ENCODE measurements around the gene TRIM38.
A peak's percentile ranks its signal among the peaks of the same experiment; 100 is the strongest.
"Not testable (repeated sequence)": the region's sequence is repeated elsewhere in the genome, so short reads cannot be mapped to it uniquely, and the experiment has no call there.

The TRIM38 gene

DNA sequence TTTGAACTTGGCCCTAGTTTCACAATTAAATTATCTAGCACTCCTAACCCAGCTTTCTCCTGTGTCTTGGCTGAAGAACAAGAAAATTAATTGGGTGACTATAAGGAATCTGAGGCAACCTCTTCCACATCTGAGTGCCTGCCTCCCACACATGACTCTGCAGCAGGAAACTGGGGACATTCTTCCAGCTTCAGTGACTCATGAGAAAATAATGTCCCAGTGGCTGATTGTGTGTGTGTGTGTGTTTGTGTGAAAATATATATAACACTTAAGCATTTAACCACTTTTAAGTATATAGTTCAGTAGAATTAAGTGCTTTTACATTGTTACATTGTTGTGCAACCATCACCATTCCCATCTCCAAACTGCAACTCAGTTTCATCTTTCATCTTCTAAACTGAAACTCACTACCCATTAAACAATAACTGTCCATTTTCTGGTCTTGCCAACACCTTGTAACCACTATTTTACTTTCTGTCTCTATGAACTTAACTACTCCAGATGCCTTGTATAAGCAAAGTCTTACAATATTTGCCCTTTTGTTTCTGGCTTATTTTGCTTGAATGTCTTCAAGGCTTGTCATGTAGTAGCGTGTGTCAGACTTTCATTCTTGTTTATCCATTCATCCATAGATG, 8.7 kb downstream of the TRIM38 start:
- no peak for DNase-seq (ENCODE audit: low spot score)

DNA sequence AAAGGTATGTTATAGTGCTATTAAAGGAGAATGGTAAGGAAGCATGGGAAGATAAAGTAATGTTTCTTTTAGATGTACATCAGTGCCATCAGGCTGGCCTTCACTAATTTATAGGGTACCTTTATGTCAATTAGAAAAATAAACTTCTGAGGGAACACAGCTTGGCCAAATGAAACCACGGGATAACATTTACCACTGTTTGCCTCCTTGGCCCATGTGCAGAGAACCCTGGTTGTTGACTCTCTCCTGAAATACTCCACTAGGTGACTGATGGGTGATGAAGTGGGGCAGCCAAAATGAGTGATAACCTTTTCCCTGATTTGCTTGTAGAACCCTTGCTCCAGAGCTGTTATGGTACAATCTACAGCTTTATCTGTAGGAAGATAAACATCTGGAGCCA, 9.5 kb downstream of the TRIM38 start:
- no peak for DNase-seq (ENCODE audit: low spot score)

DNA sequence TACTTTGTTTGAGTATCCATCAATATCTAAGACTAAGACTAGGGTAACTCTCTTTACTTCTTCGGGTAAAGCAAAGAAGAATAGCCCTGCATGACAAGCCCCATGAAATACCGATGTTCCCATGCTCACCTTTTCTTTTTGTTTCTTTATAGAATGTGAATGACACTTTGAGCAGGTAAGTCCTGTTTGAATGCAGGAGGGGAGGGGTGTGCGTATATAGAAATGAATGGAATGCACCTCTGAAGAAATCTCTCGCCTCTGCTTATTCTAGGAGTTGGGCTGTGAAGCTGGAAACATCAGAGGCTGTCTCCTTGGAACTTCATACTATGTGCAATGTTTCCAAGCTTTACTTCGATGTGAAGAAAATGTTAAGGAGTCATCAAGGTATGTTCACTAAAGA, 10.3 kb downstream of the TRIM38 start:
- DNase-seq (ENCODE audit: low spot score), result no peak

DNA sequence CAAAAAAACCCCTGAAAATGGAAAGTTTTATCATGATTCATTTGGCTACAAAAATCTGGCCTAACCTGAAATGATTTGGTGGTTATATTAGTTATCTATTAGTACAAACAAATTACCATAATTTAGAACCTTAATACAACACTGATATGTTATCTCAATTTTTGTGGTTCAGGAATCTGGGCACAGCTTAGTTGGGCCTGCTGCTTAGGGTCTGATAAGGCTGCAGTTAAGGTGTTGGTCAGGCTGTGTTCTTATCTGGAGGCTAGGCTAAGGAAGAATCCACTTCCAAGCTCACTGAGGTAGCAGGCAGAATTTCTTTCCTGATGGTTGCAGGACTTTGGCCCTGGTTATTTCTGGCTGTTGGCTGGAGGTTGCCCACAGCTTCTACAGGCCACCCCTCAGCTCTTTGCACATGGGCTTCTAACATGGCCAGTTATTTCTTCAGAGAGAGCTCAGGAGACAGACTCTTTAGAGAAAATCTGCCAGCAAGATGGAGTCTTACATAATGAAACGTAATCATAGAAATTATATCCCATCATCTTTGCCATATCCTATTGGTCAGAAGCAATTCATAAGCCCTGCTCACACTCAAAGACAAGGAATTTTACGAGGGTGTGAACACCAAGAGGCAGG, 11.4 kb downstream of the TRIM38 start:
- no peak for DNase-seq (ENCODE audit: low spot score)

DNA sequence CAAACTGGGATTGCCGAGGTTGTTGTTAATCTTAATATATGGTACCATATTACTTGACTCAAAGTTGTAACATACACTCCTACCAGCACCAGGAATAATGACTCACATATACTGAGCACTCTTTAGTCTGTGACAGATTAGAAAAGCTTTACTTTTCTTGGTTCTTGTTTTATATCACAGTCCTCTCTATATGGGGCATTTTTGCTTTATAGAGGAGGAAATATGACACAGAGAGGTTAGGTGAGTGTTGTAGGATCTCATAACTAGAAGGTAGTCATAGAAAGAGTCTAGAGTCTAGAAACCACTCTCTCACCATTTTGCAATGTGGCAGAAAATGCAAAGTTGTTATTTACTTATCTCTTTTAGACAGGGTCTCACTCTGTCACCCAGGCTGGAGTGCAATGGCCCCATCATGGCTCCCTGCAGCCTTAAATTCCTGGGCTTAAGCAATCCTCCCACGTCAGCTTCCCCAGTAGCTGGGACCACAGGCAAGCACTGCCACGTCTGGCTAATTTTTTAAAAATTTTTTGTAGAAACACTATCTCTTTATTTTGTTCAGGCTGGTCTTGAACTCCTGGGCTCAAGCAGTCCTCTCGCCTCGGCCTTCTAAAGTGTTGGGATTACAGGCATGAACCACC, 13.4 kb downstream of the TRIM38 start:
- DNase-seq (ENCODE audit: low spot score), result no peak

DNA sequence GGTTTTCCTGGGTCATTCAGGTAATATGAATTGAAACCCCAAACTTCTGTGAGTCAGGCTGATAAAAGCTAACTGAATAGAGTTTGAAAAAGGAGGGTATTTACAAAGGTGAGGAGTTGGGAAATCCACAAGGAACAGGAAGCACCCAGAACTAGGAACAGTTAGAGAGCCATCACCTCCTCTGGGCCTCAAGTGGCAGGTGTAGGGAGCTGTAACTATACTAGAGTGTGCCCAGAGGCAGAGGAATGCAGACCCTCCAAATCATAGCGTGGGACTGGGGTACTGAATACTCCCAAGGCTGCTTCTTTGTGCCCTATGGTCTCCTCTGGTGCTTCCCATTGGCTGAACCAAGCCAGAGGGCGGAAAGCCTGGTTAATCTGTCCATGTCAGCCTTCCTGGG, 18.3 kb downstream of the TRIM38 start:
- no peak for DNase-seq (ENCODE audit: low spot score)

DNA sequence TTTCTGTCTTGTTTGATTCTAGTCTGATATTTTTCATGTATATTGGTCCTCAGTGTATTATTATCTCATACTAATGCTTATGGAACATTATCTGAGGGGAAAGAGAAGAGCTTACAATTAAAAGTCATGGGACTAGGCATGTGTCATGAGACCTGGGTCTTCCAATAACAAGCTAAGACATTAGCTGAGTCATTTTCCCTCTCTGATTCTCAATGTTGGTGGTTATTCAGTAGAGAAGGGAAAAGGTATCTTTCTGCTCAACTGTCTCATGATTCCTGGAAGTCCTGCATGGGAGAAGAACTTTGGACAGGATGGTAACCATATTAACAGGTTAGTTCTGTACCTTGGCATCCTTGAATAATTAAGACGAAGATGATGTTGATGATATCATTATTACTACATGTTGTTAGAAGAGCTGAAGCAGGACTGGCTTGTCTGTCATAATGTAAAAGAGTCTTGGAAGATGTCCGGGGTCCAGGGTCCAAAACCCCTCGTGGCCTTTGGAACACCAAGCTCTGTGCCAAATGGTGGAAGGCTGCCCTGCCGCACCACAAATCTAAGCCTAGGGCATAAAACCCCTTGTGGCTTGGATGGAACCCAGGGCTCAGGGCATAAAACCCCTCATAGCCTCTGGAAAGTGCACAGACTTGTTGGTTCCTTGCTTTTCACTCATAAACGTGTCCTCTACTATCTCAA, 19.1 kb downstream of the TRIM38 start:
- DNase-seq (ENCODE audit: low spot score), result no peak

DNA sequence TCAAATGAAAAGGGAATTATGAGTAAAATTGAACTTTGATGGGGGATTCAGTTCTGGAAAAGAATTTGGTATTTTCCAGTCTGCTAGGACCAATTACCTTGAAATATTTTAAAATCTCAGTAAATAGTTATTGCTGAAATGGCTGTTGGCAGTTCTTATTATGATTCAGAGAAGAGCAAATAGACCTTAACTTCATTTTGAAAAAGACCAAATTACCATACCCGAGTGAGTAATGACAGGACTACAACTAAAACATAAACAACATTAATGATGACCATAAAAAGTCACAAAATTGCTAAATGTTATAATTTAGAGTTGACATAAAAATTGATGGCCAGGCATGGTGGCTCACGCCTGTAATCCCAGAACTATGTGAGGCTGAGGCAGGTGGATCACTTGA, 21.7 kb downstream of the TRIM38 start:
- DNase-seq (ENCODE audit: low spot score), result no peak

DNA sequence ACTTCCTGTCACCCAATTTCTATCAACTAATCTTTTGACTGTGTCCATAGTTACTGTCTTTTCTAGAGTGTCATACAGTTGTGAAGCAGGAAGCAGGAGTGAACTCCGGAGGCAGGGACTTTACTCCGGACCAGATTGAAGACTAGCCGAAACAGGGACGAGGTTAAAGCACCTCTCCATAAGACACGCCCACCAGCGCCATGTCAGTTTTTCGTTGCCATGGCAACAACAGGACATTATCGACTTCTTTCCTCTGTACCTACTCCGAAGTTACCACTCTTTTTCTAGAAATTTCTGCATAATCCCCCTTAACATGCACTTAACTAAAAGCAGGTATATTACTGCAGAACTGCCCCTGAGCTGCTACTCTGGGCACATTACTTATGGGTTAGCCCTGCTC, 25.2 kb downstream of the TRIM38 start:
- no peak for DNase-seq (ENCODE audit: low spot score)

DNA sequence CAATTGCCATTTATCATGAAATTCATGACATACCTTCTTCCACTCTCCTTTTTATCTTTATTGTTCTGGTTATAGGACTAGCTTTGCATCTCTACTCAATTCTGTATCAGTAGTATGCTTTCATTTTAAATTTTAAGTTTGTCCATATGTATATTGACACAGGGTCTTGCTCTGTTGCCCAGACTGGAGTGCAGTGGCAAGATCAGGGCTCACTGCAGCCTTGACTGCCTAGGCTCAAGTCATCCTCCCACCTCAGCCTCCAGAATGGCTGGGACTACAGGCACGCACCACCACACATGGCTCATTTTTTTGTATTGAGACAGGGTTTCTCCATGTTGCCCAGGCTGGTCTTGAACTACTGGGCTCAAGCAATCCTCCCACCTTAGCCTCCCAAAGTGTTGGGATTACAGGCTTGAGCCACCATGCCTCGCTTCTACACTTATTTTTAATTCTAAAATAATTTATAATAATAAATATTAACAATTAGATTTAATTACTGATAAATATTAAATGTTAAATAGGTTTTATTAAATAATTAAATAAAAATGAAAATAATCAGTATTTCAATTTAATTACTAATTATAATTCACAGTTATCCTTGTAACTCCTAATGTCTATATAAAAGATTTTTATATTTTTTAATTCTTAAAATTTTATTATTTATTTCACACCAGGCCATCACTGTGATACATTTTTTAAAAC, 27.7 kb downstream of the TRIM38 start:
- DNase-seq (ENCODE audit: low spot score), result no peak

DNA sequence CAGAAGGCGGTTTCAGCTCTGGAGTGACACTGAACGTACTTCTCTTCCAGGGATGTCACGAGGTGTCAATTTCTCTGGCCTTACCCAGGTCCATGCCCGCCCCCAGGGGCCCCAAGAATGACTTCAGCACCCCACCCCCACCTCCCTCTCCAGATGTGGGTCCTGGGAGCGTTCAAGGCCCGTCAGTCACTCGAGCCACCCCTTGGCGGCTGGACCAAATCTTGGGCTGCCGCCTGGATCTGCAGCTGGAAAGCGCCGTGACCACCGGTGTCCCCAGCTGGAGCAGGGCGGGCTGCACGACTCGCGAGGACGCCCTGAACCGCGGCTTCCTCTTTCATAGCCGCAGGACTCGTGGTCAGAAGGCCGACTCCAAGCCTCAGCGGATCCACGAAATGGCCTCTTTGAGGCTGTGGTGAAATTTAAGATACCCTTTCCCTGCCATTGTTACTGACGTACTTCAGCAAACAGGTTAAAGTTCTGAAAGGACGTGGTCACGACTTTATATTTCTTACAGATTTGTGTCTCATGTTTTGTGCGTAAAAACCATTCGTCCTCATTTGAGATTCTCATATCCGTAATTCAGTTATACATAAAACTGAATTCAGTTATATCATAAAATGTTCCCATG, 29.3 kb downstream of the TRIM38 start:
- DNase-seq (ENCODE audit: low spot score), result peak; percentile 25

DNA sequence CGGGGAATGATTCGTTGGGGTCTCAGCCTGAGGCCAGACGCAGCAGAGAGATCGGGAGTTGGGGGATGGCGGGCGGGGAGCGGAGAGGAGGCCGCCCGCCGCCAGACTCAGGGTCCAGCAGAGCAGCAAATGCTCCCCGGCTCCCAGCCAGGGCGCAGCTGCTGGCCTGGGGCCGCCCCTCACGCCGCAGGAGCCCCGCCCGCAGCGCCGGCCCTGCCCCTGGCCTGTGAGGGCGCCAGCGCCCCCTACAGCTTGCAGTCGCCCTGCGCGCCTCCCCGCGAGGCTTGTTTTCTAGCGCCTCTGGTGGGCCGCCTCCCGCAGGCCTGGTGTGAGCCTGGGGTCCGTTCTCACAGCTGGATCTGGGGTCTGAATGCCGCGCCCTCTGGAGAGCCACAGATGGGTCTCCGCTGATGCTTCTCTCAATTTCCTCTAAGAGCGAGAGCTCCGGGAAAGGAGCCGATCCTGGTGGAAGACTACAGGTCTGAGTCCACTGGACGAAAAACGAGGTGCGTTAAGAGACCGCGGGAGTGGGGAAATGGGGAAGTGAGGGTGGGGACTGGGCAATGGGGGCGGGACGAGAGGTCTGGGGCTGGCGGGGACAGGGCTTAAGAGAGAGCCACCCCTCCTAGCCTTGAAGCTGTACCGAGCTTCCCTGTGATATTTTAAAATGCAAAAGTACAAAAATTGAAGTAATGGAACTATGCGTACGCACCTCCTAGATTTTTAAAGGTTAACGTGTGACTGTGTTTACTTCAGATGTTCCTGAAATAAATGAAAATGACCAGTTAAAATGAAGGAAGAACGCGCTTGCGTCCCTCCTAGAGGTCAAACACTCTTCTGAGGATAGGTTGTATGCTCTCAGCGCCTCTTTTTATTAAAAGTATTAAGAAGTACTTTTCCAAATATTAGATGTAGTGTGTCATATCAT, 30.1 kb downstream of the TRIM38 start:
- DNase-seq (ENCODE audit: low spot score), result peak; percentile 90

DNA sequence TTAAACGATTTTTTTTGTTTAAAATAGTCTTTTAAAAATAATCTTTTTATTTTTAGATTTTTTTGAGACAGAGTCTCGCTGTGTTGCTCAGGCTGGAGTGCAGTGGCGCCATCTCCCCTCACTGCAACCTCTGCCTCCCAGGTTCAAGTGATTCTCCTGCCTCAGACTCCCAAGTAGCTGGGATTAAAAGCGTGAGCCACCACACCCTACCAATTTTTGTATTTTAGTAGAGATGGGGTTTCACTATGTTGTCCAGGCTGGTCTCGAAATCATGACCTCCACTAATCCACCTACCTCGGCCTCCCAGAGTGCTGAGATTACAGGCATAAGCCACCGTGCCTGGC, 30.7 kb downstream of the TRIM38 start:
- not testable (repeated sequence) for DNase-seq (ENCODE audit: low spot score)

DNA sequence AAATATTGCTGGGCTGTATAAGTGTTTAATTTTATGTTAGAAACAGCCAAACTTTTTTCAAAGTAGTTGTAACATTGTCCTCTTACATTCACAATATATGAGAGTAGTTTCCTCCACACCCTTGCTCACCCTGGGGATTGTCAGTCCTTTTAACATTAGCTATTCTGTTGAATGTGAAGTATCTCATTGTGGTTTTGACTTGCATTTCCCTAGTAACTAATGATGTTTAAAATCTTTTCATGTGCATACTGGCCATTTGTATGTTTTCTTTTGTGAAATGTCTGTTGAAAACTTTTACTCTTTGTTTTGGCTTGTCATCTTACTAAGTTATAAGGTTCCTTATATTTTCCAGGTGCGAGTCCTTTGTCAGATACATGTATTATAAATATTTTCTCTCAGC, 32.9 kb downstream of the TRIM38 start:
- DNase-seq (ENCODE audit: low spot score), result no peak

DNA sequence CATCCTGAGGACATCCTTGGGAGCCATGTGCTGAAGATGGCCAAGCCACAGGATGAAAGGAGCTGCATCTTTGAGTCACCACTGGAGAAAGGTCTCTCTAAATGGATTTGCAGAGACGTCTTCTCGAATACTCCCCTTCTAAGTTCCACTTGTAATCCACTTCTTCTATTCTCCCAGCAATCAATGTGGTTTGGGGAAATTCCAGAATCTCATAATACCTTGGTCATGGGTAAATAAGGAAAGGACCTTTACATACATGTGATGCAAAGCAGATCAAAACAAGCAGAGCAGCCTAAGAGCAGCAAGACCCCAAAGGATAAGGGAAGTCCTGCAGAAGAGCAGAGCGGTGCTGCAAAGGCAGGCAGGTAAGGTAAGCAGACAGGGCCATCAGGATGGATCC, 35.3 kb downstream of the TRIM38 start:
- DNase-seq (ENCODE audit: low spot score), result no peak

DNA sequence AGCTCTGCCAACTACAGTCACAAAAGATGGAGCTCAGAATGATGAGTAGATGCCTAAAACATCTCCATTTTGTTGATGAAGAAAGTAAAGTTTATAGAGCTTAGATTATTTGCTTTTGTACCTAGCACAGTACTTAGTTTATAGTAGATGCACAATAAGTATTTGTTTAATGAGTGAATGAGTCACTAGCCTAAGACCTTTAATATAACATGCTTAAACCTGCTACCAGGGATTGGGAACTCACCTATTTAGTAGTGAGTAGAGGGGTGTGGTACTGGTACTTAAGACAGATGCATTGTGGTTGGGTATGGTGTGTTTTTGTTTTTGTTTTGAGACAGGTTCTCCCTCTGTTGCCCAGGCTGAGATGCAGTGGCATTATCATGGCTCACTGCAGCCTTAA, 35.8 kb downstream of the TRIM38 start:
- DNase-seq (ENCODE audit: low spot score), result no peak

DNA sequence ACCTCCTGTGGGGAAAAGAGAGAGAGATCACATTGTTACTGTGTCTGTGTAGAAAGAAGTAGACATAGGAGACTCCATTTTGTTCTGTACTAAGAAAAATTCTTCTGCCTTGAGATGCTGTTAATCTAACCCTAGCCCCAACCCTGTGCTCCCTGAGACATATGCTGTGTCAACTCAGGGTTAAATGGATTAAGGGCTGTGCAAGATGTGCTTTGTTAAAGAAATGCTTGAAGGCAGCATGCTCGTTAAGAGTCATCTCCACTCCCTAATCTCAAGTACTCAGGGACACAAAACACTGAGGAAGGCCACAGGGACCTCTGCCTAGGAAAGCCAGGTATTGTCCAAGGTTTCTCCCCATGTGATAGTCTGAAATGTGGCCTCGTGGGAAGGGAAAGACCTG, 36.6 kb downstream of the TRIM38 start:
- DNase-seq (ENCODE audit: low spot score), result not testable (repeated sequence)

DNA sequence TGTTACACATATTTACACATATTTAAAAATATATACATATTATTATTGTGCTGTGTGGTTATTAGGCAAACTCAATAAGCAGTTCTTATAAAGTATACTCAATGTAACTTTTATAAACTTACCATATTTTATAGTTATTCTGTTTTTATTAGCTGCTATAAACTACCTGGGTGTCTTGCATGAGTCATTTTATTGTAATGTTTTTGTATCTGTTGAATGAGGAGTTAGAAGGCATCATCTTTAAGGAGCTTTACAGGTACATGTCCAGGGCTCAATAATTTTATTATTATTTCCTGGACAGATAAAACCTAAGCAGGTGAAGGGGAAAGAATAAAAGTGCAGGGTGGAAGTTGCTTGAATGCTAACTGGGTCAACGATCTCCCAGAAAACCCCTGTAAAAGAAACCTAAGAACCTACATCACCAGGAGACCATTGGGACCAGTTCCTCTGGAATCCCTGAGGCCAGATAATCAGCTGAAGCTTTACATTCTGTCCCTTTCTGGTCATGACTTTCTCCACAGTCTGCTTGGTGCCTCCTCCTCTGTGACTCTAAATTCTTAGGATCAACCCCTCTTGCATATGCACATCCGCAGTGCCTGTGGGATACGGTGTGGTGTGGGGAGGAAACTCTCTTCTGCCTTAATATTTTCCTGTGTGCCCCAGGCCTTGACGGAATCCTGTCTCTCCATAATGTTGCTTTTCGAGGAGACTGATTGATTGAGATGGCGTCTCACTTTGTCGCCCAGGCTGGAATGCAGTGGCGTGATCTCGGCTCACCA, 38.0 kb downstream of the TRIM38 start:
- DNase-seq (ENCODE audit: low spot score), result no peak

DNA sequence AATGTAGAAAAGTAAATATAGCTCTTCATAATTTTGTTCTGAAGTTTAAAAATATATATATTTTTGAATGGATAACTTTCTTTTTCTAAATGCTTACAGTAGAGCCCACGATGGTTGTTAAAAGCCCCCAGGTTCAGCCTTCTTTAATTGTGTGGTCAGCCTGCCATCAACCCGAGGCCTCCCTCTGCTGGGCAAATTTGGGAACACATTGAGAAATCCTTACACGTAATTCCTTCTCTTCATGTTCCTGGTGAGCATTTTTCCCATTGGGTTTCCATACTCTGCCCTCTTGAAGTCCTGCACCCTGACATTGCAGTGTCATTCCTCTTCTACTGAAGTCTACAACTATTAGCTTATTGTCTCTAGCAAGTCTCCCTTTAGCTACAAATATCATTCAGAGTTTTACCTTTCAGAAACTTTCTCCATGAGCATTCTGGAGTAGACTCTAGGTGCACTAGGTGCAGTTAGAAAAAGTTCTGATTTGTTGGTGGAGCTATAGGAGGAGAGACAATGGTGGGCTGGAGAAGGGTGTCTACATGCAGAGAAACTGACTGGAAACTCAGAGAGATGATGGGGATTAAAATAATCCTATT, 40.6 kb downstream of the TRIM38 start:
- peak; percentile 36 for DNase-seq (ENCODE audit: low spot score)
